GM19463 (cell line): Measurements from ENCODE around the gene ILF2.
"Not testable (repeated sequence)": the region's sequence is repeated elsewhere in the genome, so short reads cannot be mapped to it uniquely, and the experiment has no call there.

Experiments
- ATAC-seq: cut with Tn5 transposase; IDR thresholded peaks from one replicate; pipeline ENCODE4 v1.9.1; 2021; ENCODE audit warnings: mild to moderate bottlenecking, moderate library complexity; ENCODE audit not compliant: unreplicated experiment

The ILF2 gene

DNA sequence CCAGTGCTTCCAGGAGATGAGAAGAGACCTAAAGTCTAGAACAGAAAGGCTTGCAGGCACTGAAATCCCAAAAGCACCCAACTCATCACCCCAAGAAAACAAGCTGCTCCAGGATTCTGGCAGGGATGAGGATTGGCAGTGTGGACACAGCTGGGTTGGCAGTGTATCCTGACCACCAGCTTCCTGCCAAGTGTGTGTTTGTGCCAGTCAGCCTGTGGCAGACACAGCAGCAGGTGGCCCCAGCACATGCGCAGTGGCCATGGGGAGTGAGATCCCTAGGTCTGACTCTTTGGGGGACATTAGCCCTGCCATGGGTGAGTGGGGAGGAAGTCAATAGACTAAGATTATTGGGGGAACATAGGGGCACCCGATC is 20.9 kb downstream of the ILF2 start:
- no peak for ATAC-seq

DNA sequence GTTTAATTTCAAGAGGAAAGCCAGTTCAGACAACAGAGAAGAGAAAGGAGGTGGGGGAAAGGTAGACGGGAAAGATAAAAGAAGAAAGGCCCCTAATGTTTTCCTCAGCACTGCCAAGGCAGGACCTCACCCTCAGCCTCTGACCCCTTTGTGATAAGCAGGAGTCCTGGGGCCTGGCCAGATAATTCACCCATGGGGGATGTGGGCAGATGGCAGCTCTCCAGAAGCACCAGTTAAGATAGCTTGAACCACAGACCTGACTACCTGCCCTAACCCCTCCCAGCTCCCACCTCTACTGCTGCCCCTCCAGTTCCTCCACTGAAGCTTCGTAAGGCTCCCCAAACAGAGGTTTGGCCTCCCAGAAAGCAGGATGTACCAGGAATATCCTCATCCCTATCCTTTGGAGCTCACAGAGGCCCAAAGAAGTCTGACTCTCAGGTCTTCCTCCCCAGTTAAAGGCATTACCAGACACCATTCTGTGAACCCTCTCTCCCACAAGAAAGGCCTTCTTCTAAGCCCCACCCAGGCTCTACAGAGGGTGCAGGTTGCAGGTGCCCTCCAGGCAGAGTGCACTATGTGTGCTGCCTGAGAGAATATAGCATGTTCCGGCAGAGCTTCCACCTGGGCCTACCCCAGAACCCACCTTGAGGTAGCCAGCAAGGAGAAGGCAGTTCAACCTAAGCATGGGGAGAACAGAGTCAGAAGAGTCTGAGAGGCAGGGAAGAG is 21.5 kb downstream of the ILF2 start:
- ATAC-seq: no peak

DNA sequence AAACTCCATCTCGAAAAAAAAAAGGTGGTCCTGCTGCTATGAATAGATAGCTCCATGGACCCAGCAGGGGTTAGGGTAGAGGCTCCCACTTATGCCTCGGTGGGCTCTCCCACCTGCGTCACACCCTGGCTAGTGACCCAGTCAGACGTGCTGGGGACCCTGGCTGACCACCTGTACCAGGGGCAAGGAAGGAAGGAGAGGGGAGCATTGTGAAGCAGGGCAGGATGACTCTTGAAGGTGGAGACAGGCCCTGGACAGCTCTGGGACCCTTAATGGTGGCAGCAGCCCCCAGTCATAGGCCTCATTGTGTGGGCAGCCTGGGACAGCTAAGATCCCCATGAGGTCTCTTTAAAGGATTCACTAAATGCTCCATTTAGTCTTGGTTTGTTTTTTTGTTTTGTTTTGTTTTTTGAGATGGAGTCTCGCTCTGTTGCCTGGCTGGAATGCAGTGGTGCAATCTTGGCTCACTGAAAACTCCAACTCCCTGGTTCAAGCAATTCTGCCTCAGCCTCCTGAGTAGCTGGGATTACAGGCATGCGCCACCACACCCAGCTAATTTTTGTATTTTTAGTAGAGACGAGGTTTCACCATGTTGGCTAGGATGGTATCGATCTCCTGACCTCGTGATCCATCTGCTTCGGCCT is 22.7 kb downstream of the ILF2 start:
- no peak for ATAC-seq

DNA sequence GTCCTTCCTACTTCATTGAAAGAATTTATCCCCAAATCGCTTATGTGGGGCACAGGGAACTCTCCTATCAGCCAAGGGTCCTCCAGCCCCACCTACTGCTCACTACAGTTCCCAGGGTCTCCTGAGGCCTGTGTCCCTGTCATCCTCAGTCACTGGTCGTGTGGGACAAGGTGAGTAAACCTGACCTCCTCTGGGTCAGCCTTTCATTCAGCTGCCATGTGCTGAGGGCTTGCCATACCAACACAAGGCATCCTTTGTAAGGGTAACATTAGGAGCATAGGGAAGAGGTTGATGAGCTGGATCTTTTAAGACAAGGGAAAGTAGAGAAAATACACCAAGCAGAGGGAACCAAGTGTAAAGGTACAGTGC is 23.5 kb downstream of the ILF2 start:
- ATAC-seq: no peak

DNA sequence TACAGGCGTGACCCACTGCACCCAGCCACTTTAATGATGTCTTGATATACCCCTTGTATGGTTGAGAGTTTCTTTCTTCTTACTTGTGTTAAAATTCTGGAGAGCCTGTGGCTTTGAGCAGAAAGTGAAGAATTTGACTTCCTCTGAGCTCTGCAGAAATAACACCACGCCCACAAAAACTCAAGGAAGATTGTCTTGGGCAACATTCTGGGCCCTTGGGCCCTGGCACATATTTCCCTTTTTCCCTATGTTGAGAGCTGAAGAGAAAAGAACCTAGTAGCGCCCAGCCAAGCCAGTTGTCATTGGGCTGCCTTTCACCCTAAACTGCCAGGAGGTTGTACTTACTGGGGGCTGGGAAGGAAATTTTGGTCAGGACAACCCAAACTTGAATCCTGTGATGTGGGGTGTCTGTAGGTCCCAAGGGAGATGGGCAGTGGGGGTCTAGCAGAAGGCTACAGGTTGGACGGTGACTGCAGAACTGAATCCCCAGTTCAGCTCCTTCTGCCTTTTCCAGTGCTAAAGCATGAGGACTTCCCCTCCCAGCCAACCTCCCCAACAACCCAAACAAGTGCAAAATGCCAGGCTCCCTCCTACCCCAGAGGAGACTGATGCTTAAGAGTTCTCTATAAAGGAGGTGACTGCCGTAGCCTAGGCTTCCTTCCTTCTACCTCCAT is 24.0 kb downstream of the ILF2 start:
- ATAC-seq: no peak

DNA sequence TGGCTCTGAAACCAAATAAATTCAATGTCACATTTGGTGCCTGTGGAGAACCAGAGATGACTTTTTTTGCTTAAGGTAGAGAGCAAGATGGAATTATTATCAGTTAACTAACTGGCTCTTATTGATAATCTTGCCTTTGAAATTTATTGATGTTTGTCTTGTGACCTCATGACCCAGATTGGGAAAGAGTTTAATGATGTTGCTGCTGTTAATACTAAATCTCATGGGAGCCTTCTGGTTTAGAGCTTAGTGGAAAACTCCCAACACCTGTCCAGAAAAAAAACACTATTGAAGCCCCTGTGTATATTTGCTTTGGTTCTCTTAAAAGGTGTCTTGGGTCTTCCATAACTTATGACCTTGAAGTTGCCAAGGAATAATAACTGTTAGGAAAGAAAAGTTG is 27.0 kb downstream of the ILF2 start:
- ATAC-seq: no peak

DNA sequence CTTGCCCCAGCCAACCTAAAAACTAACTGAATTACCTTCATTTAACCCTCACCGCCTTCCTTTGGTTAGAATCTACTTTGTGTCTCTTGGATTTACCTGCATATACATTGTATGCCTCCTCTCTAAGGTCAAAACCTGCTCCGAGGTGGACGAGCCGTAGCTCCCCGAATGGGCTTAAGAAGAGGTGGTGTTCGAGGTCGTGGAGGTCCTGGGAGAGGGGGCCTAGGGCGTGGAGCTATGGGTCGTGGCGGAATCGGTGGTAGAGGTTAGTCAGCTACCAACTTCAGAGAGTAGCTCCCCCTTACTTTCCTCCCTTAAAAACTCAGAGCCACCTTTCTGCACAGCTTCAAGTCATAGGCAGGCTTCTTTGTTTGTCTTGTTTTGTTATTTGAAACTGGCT is 27.7 kb downstream of the ILF2 start:
- no peak for ATAC-seq

DNA sequence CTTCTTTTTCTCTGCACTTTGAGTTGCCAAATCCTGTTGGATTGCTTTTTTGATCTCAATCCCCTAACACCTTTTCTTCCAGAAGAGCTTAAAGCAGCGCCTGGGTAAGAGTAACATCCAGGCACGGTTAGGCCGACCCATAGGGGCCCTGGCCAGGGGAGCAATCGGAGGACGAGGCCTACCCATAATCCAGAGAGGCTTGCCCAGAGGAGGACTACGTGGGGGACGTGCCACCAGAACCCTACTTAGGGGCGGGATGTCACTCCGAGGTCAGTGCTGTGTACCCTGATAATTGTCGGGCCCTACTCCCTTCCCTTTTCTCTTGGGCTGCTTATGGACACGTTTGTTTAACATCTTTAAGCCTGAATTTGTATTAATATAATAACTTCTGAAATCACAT is 28.6 kb downstream of the ILF2 start:
- ATAC-seq: no peak

DNA sequence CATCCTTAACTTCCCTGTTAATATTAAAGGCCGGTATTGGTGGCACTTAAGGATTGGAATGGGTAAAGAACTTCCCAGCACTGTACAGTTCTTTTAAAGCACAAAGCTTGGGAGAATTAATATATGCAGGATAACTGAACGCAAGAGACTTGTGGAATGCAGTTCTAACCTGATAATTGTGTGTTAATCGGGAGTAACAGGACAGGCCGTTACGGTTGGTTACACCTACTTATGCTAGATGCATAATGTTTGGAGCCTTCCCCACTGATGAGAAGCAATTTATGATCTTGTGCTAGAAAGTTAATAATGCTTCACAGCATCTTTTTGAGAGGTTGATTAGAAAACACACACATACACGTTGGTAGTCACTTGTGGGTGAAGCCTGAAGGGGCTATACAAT is 29.9 kb downstream of the ILF2 start:
- ATAC-seq: no peak

DNA sequence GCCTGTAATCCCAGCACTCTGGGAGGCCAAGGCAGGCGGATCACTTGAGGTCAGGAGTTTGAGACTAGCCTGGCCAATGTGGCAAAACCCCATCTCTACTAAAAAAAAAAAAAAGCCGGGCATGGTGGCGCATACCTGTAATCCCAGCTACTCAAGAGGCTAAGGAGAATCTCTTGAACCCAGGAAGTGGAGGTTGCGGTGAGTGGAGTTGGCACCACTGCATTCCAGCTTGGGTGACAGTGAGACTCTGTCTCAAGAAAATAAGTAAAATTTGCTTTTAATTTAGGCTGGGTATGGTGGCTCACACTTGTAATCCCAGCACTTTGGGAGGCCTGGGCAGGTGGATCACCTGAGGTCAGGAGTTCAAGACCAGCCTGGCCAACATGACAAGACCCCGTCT is 30.6 kb downstream of the ILF2 start:
- ATAC-seq: not testable (repeated sequence)

DNA sequence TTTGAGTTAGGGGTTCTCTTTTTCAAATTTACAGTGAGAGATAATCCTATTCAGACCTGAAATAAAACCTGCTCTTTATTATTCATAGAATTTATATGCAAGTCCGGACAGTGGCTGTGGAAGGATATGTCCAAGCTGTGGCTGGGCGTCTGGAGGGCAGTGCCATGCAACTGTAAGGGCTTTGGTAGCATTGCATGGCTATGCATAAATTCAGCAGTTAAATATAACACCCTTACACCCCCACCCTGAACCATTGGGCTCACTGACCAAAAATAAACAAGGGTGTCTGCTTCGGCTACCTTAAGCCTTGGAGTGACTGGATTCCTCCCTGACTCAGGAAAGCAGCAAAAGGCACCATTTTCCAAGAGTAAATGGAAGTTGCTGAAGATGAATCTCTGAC is 31.5 kb downstream of the ILF2 start:
- ATAC-seq: no peak

DNA sequence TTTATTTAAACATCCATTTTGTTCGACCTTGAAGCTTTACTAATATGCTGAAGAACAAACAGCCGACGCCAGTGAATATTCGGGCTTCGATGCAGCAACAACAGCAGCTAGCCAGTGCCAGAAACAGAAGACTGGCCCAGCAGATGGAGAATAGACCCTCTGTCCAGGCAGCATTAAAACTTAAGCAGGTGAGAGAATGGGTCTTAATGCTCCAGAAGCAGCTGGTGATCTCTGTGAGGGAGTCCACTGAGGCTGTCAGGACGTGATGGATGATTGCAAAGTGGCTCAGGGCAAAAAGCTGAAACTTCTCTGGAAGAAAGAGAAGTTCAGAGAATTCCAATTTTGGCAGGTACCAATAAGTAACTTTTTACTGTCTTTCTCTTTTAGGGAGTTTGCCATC is 32.5 kb downstream of the ILF2 start:
- no peak for ATAC-seq

DNA sequence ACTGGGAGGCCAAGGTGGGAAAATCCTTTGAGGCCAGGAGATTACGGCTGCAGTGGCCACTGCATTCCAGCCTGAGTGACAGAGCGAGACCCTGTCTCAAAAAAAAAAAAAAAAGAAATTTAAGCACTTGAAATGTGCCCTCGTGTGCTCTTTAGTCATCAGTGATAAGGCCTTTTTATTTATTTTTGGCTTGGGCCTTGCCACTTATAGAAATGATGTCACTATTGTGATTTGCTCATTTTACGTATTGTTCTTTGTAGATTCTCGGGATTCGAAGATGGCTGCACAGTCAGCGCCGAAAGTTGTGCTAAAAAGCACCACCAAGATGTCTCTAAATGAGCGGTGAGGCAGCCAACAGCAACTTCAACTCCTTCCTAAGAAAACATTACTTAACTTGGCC is 34.5 kb downstream of the ILF2 start:
- no peak for ATAC-seq

DNA sequence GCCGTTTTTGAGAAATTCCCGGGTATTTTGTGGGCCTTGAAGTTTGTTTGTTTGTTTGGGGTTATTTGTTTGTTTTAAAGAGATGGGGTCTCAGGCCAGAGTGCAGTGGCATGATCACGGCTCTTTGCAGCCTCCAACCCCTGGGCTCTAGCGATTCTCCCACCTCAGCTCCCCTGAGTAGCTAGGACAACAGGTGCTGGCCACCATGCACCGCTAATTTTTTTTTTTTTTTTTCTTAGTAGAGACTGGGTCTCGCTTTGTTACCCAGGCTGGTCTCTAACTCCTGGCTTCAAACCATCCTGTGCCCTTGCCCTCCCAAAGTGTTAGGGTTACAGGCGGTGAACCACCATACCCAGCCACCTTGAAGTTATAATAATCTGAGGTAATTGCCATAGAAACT is 34.9 kb downstream of the ILF2 start:
- no peak for ATAC-seq

DNA sequence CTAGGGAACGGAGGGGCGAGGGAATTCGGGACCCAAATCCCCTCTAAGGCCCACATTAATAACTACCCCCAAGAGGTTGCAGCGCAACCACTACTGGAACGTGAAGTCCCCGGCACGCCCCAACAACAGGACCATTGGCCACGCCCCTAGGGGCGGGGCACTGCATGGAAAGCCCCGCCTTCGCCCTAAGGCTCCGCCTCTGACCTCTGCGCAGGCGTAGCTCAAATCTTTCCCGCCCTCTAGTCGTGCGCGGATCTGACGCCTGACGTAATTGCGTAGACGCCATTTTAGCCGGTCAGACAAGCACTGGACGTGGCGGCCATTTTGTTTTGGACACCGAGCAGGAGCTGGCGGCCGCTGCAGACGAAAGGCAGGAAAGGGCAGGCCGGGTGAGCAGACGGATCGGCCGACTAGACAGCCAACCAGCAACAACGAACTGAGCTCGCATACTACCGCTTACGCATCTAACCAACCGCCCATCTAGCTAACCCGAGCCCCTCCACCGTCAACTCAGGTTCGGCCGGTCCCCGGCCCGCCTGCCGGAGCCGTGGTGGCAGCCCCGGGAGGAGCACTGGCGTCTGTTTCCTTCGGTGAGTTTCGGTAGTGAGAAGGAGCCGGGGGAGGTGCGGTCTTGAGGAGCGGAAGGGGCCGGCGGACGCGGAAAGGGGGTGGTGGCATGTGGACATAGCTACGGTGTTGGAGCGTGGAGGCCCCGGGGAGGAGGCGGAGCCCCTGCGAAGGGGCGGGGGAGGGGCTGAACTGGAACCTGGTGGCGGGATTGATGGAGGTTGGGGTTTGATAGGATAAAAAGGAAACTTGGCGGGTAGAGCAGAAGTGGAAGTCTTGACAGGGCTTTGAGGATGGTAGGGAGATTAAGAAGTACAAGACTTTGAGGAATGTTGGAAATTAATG is 36.8 kb downstream of the ILF2 start, which contains the start of gene CHTOP:
TSS of gene CHTOP (plus strand) at position 313 of the 912 bp plus-strand sequence. CDS start 2,523 bp downstream, outside the sequence.
- ATAC-seq: peak; percentile 84

DNA sequence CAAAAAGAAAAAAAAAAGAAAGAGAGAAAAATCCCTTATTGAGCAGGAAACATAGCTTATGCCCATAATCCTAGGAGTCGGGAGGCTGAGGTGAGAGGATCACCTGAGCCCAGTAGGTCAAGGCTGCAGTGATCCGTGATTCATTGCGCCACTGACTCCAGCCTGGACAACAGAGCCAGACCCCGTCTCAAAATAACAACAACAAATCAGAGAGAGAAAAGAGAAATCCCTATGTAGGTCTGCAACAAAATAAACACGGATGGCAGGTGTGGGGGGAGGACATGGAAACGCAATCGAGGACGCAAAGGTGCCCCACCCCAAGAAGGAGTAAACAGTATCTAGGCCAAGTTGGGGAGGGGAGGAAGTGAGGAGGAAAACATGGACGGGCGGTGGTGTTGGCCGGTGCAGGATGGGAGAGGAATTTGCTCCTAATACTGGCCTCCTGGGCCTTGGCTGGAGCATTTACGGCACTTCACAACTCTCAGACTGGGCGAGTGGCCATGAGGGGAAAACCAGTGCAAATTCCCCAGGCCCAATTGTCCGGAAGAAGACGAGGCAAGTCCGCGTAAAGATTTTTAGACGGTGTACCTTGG is 37.5 kb downstream of the ILF2 start:
- ATAC-seq: no peak

DNA sequence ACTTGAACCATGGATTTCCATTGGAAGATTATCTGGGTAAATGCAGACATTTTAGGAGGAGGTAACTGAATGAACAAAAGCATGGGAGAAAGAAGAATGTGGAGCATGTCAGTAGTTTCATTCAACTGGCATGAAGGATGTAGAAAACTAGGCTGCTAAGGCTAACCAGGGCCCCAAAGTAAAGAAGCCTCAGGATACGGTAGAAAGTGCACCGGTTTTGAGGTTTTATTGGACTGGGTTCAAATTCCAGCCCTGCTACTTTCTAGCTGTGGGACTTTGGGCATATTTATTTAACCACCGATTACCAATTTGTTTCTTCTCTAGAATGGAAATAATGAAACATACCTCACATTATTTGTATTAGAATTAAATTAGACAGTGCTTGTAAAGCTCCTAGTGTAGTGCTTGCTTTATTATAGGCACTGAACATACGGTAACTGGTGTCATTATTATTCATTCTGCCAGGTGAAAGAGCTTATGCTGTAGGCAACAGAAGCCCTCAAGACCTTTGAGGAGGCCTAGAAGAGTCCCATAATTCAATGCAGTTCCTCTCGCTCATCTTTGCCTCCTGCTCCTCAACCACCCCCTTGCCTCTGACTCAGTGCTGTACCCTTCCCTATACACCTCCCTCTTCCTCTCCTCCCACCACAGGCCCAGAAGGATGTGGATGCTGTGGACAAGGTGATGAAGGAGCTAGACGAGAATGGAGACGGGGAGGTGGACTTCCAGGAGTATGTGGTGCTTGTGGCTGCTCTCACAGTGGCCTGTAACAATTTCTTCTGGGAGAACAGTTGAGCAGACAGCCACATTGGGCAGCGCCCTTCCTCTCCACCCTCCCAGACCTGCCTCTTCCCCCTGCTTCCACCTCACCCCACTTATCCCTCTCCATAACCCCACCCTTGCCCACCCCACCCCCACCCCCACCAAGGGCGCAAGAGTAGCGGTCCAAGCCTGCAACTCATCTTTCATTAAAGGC is 39.5 kb downstream of the ILF2 start:
- no peak for ATAC-seq

DNA sequence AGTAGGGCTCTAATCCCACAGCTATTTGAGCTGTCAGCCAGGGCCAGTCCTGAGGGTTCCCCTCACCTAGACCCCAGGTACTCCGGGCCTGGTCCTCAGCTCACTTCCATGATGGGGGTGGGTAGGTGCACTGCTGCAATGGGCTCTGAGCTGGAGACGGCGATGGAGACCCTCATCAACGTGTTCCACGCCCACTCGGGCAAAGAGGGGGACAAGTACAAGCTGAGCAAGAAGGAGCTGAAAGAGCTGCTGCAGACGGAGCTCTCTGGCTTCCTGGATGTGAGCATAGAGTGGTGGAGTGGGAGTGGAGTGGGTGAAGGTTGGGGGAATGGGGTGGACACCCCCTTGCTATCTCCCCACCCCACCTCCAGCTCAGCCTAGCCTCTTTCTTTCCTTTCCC is 40.4 kb downstream of the ILF2 start:
- no peak for ATAC-seq

DNA sequence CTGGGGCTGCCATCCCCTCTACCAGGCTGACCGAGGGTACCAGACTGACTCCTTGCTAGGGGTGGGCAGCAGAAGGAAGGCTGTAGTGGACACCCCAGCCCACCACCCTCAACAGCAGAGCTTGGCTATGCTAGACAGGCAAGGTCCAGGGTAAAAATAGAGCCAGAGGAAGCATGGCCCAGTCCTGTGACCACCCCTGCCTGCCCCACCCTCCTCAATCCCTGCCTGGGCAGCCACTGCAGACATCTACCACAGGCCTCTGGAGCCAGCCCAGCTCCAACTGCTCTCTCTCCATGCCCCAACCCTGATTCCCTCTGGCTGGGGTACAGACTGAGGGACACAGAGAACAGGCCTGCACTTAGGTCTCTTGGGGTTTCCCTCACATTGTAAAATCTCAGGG is 40.8 kb downstream of the ILF2 start:
- no peak for ATAC-seq

DNA sequence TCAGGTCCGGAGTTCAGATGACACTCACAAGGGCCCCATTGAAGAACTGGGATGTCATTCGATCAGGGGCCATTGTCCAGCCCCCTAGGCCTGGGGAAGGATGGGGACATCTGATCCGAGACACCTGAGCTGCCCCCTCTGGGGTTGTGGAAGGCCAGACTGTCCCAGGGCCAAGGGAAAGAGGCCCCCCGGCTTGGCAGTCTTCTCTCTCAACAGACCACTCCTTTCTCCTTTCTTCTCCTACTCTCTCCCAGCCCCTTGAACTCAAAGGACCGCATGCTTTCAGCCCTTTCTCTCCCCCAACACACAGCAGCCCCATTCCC is 41.5 kb downstream of the ILF2 start:
- ATAC-seq: no peak
